Activated CD8-positive, alpha-beta T cell treated with anti-CD3 and anti-CD28 coated beads for 36 hours (primary cell): ENCODE measurements around the gene MAPK12. TPM values are rescaled to one million over a fixed set of nuclear protein-coding genes. Genes with fewer than 3 reads are reported as not detected.

Experiments used
- ATAC-seq: fragments of 200-7000 bp; cut with Tn5 transposase; one replicate; pipeline ENCODE4 v1.10.0; 2021; ENCODE audit warnings: mild to moderate bottlenecking, moderate library complexity
- CTCF ChIA-PET: fragments of 350-600 bp; sonication (Branson Sonifier 250); formaldehyde crosslinking; loops from one replicate; lab custom pipeline; 2021; ENCODE audit warnings: antibody characterized with exemption; lab: Charles Lee
- POLR2A ChIA-PET: fragments of 350-600 bp; sonication (Branson Sonifier 250); formaldehyde crosslinking; loops from one replicate; lab custom pipeline; 2021; ENCODE audit warnings: antibody characterized with exemption; lab: Charles Lee
- DNase-seq: peaks from one replicate; pipeline ENCODE4 v3.0.0-alpha.2; 2020
- H3K27ac Mint-ChIP-seq: one replicate; pipeline ENCODE4 v1.8.0; 2021; ENCODE audit warnings: mild to moderate bottlenecking, mixed read lengths
- H3K27me3 Mint-ChIP-seq: one replicate; pipeline ENCODE4 v1.8.0; 2021; ENCODE audit warnings: mixed read lengths
- H3K36me3 Mint-ChIP-seq: one replicate; pipeline ENCODE4 v1.8.0; 2021; ENCODE audit warnings: low read depth, mixed read lengths
- H3K4me1 Mint-ChIP-seq: one replicate; pipeline ENCODE4 v1.8.0; 2021; ENCODE audit warnings: low read depth, mixed read lengths
- H3K4me3 Mint-ChIP-seq: one replicate; pipeline ENCODE4 v1.8.0; 2021; ENCODE audit warnings: mild to moderate bottlenecking, moderate library complexity, mixed read lengths
- H3K9me3 Mint-ChIP-seq: one replicate; pipeline ENCODE4 v1.8.0; 2021; ENCODE audit warnings: mixed read lengths
- CTCF ChIP-seq: fragments of 200-600 bp; IDR thresholded peaks from one replicate; pipeline ENCODE4 v1.8.0; 2022; ENCODE audit warnings: antibody characterized with exemption, mild to moderate bottlenecking
- intact Hi-C: fragments of 100-400 bp; cut with micrococcal nuclease; formaldehyde crosslinking; loops from one replicate; pipeline ENCODE4 v1.10.0; 2022
- total RNA-seq, 2 experiments: library from RNA; stranded (reverse); gene quantifications; one replicate each; pipeline ENCODE4 v1.2.3, GENCODE V29; 2021

MAPK12 gene
- total RNA-seq, 2 experiments from 2014 or later, result 7.9 to 9.2 TPM

- ATAC-seq (no peak), DNase-seq (peak; percentile 25)
- intact Hi-C loops, result no loop called here
- no peak for TF ChIP-seq CTCF
- Mint-ChIP-seq H3K9me3 (no peaks in the 10 kb centered on the region), H3K27me3 (no peaks in the 10 kb centered on the region), H3K4me3 (no peak overlapping the region), H3K27ac (no peak overlapping the region), H3K4me1 (no peaks in the 10 kb centered on the region), H3K36me3 (peaks cover 34% of the 10 kb centered on the region)
- ChIA-PET CTCF (interaction anchor here (1.3 to 1.4 kb wide), 2 partner anchors 13 to 70 kb away, joined by 4 to 7 read pairs; no protein-coding TSS in a partner anchor), POLR2A (interaction anchor here (0.6 kb wide), 1 partner anchor 220 kb away, joined by 3 read pairs; no protein-coding TSS in a partner anchor)
These were observed 39.8 kb downstream of the MAPK12 start for GRCh38 chr22:50221410-50222300.

- H3K27ac Mint-ChIP-seq, result no peak overlapping the region
- no peak for TF ChIP-seq CTCF
- H3K36me3 Mint-ChIP-seq, result peaks cover 34% of the 10 kb centered on the region
- CTCF ChIA-PET, result interaction anchor here (1.3 to 1.4 kb wide), 2 partner anchors 12 to 70 kb away, joined by 4 to 7 read pairs; no protein-coding TSS in a partner anchor
- H3K27me3 Mint-ChIP-seq, result no peaks in the 10 kb centered on the region
- intact Hi-C loops, result no loop called here
- H3K4me3 Mint-ChIP-seq, result no peak overlapping the region
- H3K9me3 Mint-ChIP-seq, result no peaks in the 10 kb centered on the region
- POLR2A ChIA-PET, result interaction anchor here (0.6 to 0.9 kb wide), 2 partner anchors 11 to 221 kb away, joined by 3 to 4 read pairs; no protein-coding TSS in a partner anchor
- no peaks in the 10 kb centered on the region for H3K4me1 Mint-ChIP-seq
- ATAC-seq (no peak), DNase-seq (no peak)
These were observed 40.7 kb downstream of the MAPK12 start for GRCh38 chr22:50220603-50221409.

GRCh38 chr22:50219800-50220602 lies 41.5 kb downstream of the MAPK12 start:
- ChIA-PET POLR2A (interaction anchor here (0.9 kb wide), 1 partner anchor 12 kb away, joined by 4 read pairs; no protein-coding TSS in a partner anchor), CTCF (interaction anchor here (1.4 kb wide), 1 partner anchor 12 kb away, joined by 7 read pairs; no protein-coding TSS in a partner anchor)
- Mint-ChIP-seq H3K27ac (no peak overlapping the region), H3K27me3 (no peaks in the 10 kb centered on the region), H3K9me3 (no peaks in the 10 kb centered on the region), H3K36me3 (peaks cover 33% of the 10 kb centered on the region), H3K4me1 (no peaks in the 10 kb centered on the region), H3K4me3 (no peak overlapping the region)
- intact Hi-C loops, result no loop called here
- no peak for DNase-seq
- no peak for ATAC-seq
- TF ChIP-seq CTCF, result no peak

GRCh38 chr22:50218996-50219727 lies 42.3 kb downstream of the MAPK12 start:
- Mint-ChIP-seq H3K4me3 (no peak overlapping the region), H3K9me3 (no peaks in the 10 kb centered on the region), H3K27me3 (no peaks in the 10 kb centered on the region), H3K36me3 (peaks cover 36% of the 10 kb centered on the region), H3K4me1 (no peaks in the 10 kb centered on the region), H3K27ac (no peak overlapping the region)
- ATAC-seq, result no peak
- ChIA-PET POLR2A (interaction anchor here (1.5 kb wide), 1 partner anchor 18 kb away, joined by 5 read pairs; the partner anchor contains the start of gene SELENOO), CTCF (no interaction called here)
- intact Hi-C loops, result no loop called here
- TF ChIP-seq CTCF, result no peak
- DNase-seq, result no peak
